PC-9 (cell line): ENCODE measurements around the gene LPIN3.

ENCODE experiments used
- CTCF ChIP-seq: fragments of 200-600 bp; sonication (generic); conservative IDR thresholded peaks from 2 replicates; pipeline ENCODE4 v1.6.1; 2017; ENCODE audit warnings: mixed run types, antibody characterized with exemption, mild to moderate bottlenecking, moderate library complexity
- EZH2 ChIP-seq: fragments of 200-600 bp; sonication (generic); IDR thresholded peaks from 2 replicates; pipeline ENCODE4 v1.8.0; 2017; ENCODE audit warnings: antibody characterized with exemption, low read depth

- TF ChIP-seq CTCF = no peak
- TF ChIP-seq EZH2 = no peak
Measured at GRCh38 chr20:41329435-41330342, 10.9 kb upstream of the LPIN3 start.
